Measurements from ENCODE around the gene ITGB4.

The ITGB4 gene

DNA sequence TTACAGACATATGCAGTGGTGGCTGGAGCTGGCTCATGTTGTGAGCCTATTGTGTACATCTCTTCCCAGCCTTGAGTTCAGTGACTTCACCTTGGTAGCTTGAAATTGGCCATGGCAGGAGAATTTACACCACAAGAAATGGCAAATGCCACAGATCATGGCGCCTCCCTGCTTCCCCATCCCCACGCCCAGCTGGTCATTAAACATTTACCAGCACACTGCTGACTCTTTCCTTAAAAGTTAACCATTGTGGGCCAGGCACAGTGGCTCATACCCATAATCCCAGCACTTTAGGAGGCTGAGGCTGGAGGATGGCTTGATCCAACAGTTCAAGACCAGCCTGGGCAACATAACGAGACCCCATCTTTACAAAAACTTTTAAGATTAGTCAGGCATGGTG lies 22.6 kb upstream of the ITGB4 start:
- DNase-seq: no peak

DNA sequence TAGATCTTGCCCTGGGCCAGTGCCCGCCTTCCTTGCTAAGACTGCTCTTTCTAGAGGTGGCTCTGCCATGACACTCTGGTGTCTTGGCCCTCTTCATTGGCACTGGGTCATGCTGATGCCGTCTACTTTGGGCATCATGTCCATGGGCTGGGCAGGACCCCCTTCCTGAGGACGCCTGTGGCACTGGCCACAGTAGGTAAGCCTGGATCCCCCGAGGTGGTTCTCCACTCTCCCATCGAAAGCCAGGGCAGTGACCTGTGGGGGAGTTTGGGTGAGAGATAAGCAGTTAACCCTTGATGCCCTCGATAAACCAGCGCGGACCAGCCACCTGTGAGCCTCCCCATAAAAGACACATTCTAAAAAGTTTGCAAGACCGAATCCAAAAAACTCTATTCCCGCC lies 20.0 kb upstream of the ITGB4 start:
- no peak for DNase-seq

DNA sequence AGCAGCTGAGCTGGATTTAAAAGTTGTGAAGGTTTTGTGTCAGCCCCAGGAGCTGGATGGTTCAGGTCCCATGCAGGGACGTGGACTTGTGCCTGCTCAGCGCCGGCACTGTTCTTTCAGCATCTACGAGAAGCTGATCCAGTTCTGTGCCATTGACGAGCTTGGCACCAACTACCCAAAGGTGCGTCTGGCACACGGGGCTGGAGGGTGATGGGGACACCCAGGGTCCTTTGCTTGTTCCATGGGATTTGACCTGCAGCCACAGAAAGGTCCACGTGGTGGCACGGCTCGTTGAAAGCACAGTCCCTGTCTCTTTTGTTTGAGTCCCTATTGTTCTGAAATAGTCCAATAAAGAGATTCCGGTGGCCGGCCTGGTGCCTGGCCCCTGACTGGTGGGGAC lies 18.1 kb upstream of the ITGB4 start:
- DNase-seq: no peak

DNA sequence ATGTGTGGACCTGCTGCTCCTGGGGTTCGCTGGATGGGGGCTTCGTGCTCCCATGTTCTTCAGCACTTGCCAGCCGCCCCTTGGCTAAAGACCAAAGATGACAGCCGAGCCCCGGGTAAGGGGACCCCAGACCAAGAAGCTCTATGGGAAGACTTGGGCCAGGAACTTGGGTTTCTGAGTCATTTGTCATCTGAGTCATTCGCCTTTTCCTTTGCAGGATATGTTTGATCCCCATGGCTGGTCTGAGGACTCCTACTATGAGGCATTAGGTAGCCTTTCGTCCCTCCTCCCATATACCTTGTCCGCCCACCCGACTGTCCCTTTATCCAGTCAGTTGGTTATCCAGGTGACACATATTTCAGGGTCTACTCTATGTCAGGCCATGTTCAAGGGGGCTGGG lies 17.7 kb upstream of the ITGB4 start:
- no peak for DNase-seq

DNA sequence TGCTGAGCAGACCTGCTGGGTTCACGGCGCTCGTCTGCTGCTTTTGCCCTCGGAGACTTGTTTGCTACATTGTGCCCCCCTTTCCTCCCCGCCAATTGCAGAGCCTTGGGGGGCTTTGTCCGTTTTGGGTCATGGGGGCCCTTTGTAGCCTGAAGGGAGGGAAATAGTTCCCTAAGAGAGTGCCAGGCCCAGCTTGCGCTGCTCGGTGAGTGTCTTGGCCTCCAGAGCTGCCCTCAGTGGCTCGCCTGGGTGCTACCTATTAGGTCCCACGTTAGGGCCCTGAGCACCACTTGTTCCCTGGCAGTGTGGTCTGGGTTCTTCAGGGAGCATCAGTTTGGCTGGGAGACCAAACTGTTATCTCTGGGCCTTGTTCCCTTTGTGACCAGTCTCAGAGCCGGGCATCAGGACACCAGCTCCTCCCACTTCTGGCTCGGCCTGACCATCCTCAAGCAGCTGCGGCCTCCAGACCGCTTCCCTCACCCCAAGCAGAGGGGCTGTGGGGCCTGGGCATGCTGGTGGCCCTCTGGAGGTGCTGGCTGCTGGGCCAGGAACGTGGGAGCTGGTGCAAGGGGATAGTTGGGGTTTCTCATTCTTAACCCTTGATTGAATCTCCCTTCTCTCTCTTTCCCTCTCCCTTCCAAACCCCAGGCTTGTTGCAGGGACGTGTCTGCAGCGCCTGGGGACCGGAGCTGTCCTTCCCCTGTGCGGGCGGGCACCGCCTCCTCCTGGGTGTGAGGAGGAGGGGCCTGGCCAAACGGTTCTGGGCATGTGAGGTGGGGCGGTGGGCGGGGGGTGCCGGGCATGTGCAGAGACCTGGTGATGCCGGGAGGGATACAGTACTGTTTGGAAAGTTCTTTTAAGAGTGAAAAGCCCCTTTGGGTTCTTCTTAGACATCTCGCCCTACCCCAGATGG lies 16.0 kb upstream of the ITGB4 start:
- DNase-seq: no peak

DNA sequence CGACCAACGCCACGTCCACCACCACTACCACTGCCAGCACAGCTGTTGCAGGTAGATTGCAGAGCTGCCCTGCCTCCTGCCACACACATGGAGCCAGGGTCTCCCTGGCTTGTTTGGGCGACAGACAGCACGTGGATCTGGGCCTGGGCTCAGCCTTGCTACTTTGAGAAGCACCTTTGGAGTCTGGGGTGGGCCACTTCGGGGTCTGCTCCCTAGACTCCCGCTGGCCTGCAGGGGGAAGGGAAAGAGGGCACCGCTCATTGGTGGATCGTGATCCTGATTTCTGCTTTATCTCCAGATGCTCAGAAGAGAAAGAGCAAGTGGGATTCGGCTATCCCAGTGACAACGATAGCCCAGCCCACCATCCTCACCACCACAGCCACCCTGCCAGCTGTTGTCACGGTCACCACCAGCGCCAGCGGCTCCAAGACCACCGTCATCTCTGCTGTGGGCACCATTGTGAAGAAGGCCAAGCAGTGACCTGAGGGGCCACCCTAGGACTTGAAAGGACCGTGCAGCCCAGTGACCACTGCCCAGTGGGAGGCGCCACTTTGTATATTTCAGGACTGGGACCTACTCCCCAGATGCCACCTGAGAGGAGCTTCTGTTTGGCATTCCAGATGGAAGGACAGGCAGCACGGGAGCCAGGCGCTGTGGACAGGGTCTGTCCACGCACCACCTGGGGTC lies 15.1 kb upstream of the ITGB4 start:
- no peak for DNase-seq

DNA sequence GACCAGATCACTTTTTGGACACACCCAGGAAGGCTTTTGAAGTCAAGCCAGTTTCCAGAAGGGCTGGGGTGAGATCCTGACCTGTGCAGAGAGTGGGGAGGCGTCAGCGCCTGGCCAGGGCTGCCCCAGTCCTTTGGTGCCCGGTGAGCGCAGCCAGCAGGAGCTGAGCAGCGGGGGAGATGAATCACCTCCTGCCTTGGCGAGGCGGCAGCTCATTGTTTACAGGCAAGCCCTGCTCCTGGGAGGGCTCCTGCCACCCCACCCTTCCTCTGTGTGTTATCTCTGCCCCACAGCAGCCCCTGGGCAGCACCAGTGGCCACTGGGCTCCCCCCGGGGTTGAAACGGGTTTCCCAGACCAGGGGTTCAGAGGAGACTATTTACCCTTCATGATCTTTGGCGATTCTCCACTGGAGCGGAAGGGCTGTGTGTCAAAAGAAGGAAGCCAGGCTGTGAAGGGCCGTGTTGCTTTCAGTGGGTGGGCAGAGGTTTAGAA lies 14.1 kb upstream of the ITGB4 start:
- no peak for DNase-seq

DNA sequence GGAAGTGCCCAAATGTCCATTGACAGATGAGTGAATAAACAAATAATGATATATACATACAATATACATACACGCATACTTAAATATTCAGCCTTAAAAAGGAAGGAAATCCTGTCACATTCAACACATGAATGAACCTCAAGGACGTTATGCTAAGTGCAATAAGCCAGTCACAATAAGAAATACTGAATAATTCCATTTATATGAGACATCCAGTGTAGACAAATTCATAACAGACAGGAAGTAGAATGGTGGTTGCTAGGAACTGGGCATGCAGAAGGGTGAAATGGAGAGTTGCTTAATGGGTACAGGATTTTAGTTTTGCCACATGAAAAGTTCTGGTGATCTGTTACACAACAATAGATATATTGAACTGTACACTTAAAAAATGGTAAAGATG lies 8.8 kb upstream of the ITGB4 start:
- no peak for DNase-seq

DNA sequence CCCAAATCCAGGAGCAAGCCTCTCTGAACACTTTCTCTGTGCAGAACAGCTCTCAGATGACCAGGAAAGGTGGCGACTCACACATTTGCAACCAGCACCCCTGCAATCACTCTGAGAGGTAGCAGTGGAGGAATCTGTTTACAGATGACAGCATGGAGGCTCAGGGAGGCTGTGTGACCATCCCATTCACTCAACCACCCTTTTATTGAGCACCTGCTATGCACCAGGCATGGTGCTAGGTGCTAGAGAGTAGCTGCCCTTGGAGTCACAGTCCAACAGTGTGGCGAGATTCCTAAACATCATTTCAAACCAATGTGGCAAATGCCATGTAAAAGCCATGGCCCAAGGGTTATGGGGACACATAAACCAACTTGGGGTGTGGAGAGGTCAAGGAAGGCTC lies 1.5 kb upstream of the ITGB4 start:
- no peak for DNase-seq

DNA sequence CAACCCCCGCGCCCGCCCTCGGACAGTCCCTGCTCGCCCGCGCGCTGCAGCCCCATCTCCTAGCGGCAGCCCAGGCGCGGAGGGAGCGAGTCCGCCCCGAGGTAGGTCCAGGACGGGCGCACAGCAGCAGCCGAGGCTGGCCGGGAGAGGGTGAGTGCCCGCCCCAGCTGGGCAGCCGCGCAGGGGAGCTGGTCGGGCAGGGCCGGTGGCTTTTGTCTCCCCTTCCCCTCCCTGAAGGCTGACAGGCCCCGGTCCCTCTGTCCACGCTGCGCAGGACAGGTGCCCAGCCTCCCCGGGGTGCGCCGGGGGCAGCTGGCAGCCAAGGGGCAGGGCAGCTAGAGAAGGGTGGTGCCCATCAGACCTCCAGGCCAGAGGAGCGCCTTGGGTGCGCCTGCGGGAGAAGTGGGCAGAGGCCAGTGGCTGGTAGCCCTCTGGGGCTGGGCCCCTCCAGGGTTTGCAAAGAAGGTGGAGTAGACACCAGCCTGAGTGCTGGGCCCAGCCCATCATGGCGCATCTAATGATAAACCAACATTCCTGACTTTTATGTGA lies 278 bp downstream of the ITGB4 start:
- DNase-seq: no peak

DNA sequence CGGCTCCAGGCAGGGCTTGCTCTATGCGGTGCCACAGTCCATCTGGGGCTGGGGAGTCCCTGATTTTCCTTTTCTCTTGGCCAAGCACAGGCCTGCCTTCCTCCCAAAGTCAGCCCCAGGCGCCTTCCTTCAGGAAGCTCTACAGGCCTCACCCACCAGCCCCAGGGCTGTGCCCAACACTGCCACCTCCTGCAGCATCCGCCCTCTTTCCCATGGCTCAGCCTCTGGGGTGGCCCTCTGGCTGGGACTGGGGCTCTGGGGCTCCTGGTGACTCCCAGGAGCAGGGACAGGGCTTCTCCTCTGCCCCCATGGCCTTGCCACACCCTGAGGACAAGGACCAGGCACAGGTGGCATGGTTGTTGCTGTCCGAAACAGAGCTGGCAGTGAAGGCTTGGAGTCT lies 817 bp downstream of the ITGB4 start:
- no peak for DNase-seq

DNA sequence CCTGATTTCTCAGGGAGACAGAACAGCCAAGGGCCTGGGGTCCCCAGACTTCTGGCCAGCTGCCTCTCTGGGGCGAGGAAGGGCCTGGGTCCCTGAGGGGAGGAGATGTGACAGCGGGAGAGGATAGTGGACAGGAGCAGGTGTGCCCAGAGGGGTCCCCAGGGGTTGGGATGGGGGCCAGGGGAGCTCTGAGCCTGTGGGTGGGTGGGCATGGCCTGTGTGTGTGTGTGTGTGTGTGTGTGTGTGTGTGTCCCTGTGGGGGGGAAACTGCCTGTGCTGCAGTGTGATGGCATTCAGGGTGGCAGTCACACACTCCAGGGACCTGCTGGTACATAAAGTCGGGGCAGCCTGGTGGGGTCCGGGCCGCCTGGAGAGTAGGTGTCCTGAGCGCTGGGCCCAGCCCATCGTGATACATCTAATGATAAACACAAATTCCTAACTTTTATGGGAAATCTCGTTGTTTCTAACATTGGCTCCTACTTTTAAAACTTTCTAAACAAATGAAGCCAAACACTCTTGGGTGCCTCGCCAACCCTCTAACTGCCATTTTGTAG lies 1.4 kb downstream of the ITGB4 start:
- DNase-seq: no peak

DNA sequence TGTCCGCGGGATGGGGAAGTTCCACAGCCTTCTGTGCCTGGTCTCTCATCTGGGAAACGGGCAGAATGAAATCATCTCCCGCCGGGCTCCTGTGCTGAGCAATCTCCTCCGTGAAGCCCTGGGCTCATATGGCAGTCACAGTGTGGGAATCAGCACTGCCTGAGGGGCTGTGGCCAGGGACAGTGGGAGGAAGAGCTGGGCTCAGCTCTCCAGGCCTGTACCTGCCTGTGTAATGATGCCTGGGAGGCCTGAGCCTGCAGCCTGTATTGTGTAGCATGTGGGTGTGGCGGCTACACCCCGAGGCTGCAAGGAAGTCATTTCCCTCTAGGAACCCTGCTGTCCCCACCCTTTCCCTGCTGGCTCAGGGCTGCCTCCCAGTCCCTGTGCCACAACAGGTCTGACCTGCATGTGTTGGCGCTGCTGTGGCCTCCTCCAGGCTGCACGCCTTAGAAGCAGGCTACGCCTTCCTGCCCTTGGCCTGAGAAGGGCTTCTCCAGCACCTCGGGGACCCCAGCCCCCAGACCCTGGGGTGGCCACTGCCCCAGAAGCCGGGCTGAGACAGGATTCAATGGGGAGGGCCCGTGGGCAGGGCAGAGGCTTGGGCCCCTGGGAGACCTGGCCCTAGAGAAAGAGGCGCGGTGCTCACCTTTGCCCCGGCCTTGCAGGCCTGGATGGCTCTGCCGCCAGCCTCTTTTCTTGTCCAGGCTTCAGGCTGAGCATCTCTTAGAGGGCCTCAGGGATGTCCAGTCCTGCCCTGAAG lies 2.1 kb downstream of the ITGB4 start:
- no peak for DNase-seq

DNA sequence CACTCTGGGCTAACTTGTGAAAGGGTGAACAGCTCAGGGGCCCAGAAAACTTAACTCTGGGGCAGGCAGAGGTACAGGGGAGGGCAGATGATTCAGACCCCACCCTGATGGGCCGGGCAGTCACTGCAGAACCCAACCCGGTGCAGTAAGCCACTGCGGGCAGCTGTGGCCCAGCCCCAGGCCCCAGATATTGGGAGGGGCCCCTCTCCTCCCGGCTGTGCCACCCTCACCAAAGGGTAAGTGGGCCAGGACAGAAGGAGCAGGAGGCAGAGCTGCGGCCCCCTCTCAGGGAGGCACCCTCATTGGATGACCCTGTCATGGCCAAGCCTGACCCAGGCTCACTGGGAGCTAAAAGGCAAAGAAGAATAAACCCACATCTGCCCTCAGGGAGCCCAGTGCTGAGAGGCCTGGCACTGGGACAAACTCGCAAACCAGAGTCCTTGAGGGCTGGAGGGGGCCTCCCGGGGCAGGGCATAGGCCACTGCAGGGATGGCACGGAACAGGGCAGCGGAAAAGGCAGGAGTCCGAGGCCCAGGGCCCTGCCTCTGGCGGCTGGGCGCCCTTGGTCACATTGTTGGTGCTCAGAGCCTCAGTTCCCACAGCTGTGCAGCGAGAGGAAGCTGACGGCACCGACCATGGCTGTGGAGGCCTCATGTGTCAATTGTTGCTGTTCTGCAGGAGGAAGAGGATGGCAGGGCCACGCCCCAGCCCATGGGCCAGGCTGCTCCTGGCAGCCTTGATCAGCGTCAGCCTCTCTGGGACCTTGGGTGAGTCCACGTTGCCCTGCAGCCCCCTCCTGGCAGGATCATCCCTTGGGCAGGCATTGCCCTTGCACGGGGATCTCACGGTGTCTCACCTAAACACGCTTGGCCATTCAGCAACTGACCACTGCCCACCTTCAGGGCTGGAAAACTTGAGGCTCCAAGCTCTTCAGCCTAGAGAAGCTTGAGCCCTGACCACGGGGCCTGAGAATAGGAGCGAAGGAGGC lies 3.1 kb downstream of the ITGB4 start:
- DNase-seq: no peak

DNA sequence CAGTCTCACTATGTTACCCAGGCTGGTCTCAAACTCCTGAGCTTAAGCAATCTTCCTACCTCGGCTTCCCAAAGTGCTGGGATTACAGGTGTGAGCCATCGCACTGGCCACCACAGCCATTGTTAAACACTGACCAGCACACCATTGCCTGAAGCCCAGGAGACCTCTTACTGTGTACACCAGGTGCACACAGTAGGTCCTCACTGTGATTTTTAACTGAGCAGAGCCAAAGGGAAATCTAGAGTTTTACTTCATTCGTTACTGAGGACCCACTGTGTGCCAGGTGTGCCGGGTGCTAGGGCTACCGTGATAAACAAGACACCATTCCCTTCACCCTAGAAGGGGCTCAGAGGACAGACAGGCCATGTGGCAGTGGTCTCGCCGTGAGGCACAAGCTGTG lies 4.2 kb downstream of the ITGB4 start:
- DNase-seq: no peak

DNA sequence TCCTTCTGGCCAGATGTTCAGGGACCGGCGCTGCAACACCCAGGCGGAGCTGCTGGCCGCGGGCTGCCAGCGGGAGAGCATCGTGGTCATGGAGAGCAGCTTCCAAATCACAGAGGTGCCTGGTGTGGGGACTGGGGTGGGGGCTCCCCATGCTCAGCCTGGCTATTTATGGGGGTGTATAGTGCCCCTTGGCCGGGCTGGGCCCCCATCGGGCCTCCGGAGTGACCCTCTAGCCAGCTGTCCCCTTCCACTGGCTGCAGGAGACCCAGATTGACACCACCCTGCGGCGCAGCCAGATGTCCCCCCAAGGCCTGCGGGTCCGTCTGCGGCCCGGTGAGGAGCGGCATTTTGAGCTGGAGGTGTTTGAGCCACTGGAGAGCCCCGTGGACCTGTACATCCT lies 6.1 kb downstream of the ITGB4 start:
- DNase-seq: no peak

DNA sequence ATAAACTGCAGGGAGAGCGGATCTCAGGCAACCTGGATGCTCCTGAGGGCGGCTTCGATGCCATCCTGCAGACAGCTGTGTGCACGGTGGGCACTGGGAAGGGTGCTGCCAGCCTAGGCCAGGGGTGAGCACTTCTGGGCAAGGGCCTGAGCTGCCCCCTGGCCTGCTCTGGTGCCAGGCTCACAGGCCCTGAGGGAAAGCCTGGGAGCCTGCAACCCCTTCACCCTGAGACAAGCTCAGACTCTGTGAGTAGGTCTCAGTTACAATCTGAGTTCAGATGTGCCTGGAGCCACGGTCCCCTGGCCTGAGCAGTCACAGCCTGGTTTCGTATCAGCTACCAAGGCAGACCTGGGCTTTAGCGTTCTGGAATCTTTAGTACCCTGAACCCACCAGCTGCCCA lies 8.1 kb downstream of the ITGB4 start:
- no peak for DNase-seq

DNA sequence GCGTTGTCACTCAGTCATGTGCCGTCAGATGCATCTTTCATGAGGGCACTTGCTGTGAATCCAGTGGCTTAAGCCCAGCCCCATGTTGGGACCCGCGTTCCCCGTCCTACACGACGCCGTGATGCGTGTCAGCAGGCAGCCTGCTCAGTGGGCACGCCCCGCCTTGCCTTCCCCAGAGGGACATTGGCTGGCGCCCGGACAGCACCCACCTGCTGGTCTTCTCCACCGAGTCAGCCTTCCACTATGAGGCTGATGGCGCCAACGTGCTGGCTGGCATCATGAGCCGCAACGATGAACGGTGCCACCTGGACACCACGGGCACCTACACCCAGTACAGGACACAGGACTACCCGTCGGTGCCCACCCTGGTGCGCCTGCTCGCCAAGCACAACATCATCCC lies 8.8 kb downstream of the ITGB4 start:
- DNase-seq: no peak

DNA sequence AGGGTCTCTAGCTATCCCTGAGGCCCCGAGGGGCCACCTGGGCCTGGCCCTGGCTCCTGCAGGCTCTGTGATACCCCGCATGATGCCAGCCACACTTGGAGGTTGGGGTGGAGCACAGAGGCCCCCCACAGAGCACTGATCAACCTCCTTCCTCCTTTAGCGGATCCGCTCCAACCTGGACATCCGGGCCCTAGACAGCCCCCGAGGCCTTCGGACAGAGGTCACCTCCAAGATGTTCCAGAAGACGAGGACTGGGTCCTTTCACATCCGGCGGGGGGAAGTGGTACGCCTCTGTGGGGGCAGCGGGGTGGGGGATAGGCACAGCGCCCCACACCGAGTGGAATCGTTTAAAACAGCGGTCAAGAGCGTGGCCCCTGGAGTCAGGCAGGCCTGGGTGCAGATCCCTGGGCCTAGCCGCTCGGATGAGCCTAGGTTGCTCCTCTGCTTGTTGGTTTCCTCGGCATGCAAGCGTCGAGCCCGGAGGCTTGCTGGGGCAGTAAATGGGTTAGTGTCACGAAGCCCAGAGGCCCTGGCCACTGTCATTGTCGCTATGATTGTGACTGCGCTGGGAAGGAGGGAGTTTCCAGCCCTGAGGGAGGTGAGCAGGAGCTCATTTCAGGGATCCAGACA lies 9.9 kb downstream of the ITGB4 start:
- no peak for DNase-seq

DNA sequence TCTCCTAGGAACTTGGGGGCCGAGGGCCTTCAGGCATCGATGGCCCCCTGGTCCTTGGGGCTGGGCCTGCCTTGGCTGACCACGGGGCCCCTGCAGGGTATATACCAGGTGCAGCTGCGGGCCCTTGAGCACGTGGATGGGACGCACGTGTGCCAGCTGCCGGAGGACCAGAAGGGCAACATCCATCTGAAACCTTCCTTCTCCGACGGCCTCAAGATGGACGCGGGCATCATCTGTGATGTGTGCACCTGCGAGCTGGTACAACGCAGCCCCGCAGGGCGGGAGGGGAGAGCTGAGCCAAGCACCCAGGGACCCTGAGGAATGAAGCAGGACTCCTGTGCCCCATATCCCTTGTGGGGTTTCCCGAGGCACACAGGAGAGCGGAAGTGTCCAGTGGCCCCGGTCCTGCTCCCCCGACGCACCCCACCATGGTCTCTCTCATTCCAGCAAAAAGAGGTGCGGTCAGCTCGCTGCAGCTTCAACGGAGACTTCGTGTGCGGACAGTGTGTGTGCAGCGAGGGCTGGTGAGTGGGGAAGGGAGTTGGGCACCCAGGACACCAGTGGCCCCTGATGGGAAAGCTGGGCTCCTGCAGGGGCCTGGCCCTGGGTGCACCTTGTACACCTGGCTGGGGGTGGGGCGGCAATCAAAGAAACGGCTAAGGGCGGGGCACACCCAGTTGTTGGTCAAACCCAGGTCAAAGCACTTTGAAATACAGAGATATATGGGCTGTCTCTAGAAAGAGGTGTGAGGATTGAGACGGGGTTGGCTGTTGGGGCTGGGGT lies 10.6 kb downstream of the ITGB4 start:
- no peak for DNase-seq
